ENCODE measurements around the gene DTX1. TPM values are rescaled to one million over a fixed set of nuclear protein-coding genes. Genes with fewer than 3 reads are reported as not detected.
A peak's percentile ranks its signal among the peaks of the same experiment; 100 is the strongest.

The DTX1 gene
- total RNA-seq, 1 experiment from 2014 or later = 3.0 TPM

DNA sequence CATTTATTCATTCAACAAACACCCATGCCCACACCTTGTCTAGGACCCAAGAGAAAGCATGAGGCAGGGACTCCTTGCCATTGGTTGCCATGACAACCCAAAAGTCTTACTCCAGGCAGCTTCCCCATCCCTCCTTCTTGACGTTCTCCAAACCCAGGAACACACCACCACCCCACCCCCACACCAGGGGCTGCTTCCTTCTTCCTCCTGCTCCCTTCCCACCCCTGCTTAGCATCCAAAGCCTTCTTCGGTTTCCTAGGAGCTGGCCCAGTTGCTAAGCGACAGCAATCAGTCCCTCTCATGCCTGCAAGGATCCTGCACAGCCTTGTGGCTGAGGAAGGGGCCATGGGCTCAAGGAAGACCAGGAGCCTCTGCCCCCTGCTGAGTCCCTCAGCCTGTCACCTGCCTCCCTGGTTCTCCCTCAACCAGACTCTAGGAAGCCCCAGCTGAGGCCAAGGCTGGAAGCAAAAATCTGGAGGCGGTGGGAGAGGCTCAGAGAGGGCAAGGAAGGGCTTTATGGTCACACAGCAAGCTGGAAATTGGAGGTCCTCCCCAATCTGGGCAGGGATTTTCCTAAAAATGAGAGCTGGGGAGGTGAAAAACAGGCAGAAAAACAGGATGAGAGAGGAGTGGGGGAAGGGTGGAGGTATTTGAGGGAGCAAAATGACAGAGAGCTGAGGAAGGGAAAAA lies 63.6 kb downstream of the DTX1 start:
- no peak overlapping the region for H2AFZ ChIP-seq (ENCODE audit: low read length)
- no peaks in the 10 kb centered on the region for H3K79me2 ChIP-seq (ENCODE audit: insufficient read depth, low read length)
- no peak overlapping the region for H3K23ac ChIP-seq (ENCODE audit: insufficient read length, low read depth, low read length)
- no peak overlapping the region for H2BK15ac ChIP-seq (ENCODE audit: low read depth, low read length)
- no peak overlapping the region for H2AK5ac ChIP-seq (ENCODE audit: insufficient read length, low read length)
- no peaks in the 10 kb centered on the region for H3K9me3 ChIP-seq (ENCODE audit: control insufficient read depth, low read depth, low read length)
- Mint-ChIP-seq H3K36me3 (ENCODE audit: insufficient read depth in 1 of 3, low read depth in 3 of 3) (peaks cover 4 to 9% (median 4%) of the 10 kb centered on the region in 3 experiments; a peak in 5 of 7 replicates), H3K4me1 (peaks cover 2 to 11% of the 10 kb centered on the region in 2 experiments; a peak in 3 of 4 replicates), H3K9me3 (peaks cover 4 to 7% of the 10 kb centered on the region in 2 experiments; a peak in 4 of 5 replicates), H3K4me3 (peak overlapping the region in 1 of 2 experiments; percentile 18; a peak in 1 of 5 replicates), H3K27me3 (ENCODE audit: low read depth) (peaks cover 3% of the 10 kb centered on the region), H3K27ac (no peak overlapping the region)
- H4K8ac ChIP-seq (replicated peaks; ENCODE audit: insufficient read length, low read depth, low read length) = no peak overlapping the region
- H3K56ac ChIP-seq (ENCODE audit: insufficient read length, low read depth, low read length) = no peak overlapping the region
- H2BK12ac ChIP-seq (ENCODE audit: insufficient read length, low read depth, low read length) = no peak overlapping the region
- no peak for DNase-seq
- TF ChIP-seq, protein P1, sequence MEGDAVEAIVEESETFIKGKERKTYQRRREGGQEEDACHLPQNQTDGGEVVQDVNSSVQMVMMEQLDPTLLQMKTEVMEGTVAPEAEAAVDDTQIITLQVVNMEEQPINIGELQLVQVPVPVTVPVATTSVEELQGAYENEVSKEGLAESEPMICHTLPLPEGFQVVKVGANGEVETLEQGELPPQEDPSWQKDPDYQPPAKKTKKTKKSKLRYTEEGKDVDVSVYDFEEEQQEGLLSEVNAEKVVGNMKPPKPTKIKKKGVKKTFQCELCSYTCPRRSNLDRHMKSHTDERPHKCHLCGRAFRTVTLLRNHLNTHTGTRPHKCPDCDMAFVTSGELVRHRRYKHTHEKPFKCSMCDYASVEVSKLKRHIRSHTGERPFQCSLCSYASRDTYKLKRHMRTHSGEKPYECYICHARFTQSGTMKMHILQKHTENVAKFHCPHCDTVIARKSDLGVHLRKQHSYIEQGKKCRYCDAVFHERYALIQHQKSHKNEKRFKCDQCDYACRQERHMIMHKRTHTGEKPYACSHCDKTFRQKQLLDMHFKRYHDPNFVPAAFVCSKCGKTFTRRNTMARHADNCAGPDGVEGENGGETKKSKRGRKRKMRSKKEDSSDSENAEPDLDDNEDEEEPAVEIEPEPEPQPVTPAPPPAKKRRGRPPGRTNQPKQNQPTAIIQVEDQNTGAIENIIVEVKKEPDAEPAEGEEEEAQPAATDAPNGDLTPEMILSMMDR (conservative IDR thresholded peaks at IDR 0.05) = no peak
- no peak overlapping the region for H3K18ac ChIP-seq (ENCODE audit: insufficient read length, low read depth, low read length)
- H4K5ac ChIP-seq (ENCODE audit: insufficient read length, low read depth, low read length) = no peak overlapping the region
- H3K27ac ChIP-seq (ENCODE audit: insufficient read length, low read depth, low read length) = no peak overlapping the region
- no peak overlapping the region for H3K4me2 ChIP-seq (ENCODE audit: insufficient read depth, insufficient read length, low read length)
- H2BK120ac ChIP-seq (ENCODE audit: low read depth, low read length, poor library complexity, severe bottlenecking) = no peak overlapping the region
- no peak overlapping the region for H3K14ac ChIP-seq (ENCODE audit: insufficient read depth, low read length)
- H3K4me1 ChIP-seq (ENCODE audit: insufficient read depth, low read length) = no peaks in the 10 kb centered on the region
- no peak overlapping the region for H3T11ph ChIP-seq (ENCODE audit: low read length)
- no peak overlapping the region for H3K9ac ChIP-seq (ENCODE audit: extremely low read depth, insufficient read length, low read length)
- WGBS (ENCODE audit: extremely low coverage, insufficient read length, low lambda C conversion rate) = no CpG with 5 or more reads among the region's 4 CpGs
- H2BK20ac ChIP-seq (ENCODE audit: low read depth, low read length, poor library complexity, severe bottlenecking) = no peak overlapping the region
- no peak overlapping the region for H4K91ac ChIP-seq (ENCODE audit: insufficient read length, low read depth, low read length)
- no peaks in the 10 kb centered on the region for H3K79me1 ChIP-seq (ENCODE audit: insufficient read depth, low read depth, low read length, poor library complexity, severe bottlenecking)
- no peak overlapping the region for H3K4ac ChIP-seq (ENCODE audit: low read depth, low read length)
- H4K20me1 ChIP-seq (ENCODE audit: control insufficient read depth, insufficient read depth, insufficient read length) = no peaks in the 10 kb centered on the region
- H3K27me3 ChIP-seq (ENCODE audit: insufficient read depth, low read length) = no peaks in the 10 kb centered on the region
- H3K23me2 ChIP-seq (ENCODE audit: insufficient read length, low read depth, low read length, poor library complexity, severe bottlenecking) = no peaks in the 10 kb centered on the region
- H2BK5ac ChIP-seq (ENCODE audit: insufficient read length, low read length) = no peak overlapping the region

All from H9 (cell line).